Activated naive CD4-positive, alpha-beta T cell treated with anti-CD3 and anti-CD28 coated beads, Interleukin-2, amount 50 U/mL, for 24 hours (primary cell): ENCODE measurements around the gene KLHL3.

Source experiments
- H3K27ac Mint-ChIP-seq: one replicate; pipeline ENCODE4 v1.8.0; 2021; ENCODE audit warnings: mild to moderate bottlenecking, mixed read lengths
- H3K27me3 Mint-ChIP-seq: one replicate; pipeline ENCODE4 v1.8.0; 2021; ENCODE audit warnings: mixed read lengths
- H3K36me3 Mint-ChIP-seq: one replicate; pipeline ENCODE4 v1.8.0; 2021; ENCODE audit warnings: mixed read lengths
- H3K4me1 Mint-ChIP-seq: one replicate; pipeline ENCODE4 v1.8.0; 2021; ENCODE audit warnings: mixed read lengths
- H3K4me3 Mint-ChIP-seq: one replicate; pipeline ENCODE4 v1.8.0; 2021; ENCODE audit warnings: mild to moderate bottlenecking, mixed read lengths
- H3K9me3 Mint-ChIP-seq: one replicate; pipeline ENCODE4 v1.8.0; 2021; ENCODE audit warnings: mixed read lengths

Gene KLHL3

GRCh38 chr5:137641148-137641547 is 94.7 kb downstream of the KLHL3 start:
- Mint-ChIP-seq H3K9me3 (no peaks in the 10 kb centered on the region), H3K36me3 (peaks cover 20% of the 10 kb centered on the region), H3K4me1 (no peaks in the 10 kb centered on the region), H3K27me3 (no peaks in the 10 kb centered on the region), H3K27ac (no peak overlapping the region), H3K4me3 (no peak overlapping the region)

DNA sequence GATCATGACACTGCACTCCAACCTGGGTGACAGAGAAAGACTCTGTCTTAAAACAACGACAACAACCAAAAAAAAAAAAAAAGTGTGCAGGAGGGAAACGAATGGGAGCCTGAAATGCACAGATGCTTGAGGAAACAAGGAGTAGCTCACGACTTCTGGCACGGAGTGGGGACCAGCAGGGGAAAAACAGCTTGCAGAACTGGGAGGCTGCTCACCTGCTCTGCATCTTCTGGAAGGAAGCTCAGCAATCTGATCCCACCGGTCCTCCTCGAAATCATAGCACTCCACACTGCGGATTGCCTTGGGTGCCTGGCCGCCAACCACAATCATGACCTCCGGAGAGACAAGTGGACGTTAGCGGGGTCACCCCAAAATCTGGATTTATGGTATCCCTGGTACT is 96.2 kb downstream of the KLHL3 start:
- H3K27ac Mint-ChIP-seq, result no peak overlapping the region
- H3K9me3 Mint-ChIP-seq, result no peaks in the 10 kb centered on the region
- H3K27me3 Mint-ChIP-seq, result no peaks in the 10 kb centered on the region
- H3K4me3 Mint-ChIP-seq, result no peak overlapping the region
- H3K4me1 Mint-ChIP-seq, result no peaks in the 10 kb centered on the region
- peaks cover 6% of the 10 kb centered on the region for H3K36me3 Mint-ChIP-seq

- Mint-ChIP-seq H3K27me3 (no peaks in the 10 kb centered on the region), H3K27ac (no peak overlapping the region), H3K9me3 (no peaks in the 10 kb centered on the region), H3K4me3 (no peak overlapping the region), H3K36me3 (peaks cover 4% of the 10 kb centered on the region), H3K4me1 (no peaks in the 10 kb centered on the region)
Observed at GRCh38 chr5:137638841-137639240, 97.0 kb downstream of the KLHL3 start.

- Mint-ChIP-seq H3K27me3 (no peaks in the 10 kb centered on the region), H3K36me3 (peaks cover 8% of the 10 kb centered on the region), H3K4me1 (no peaks in the 10 kb centered on the region), H3K27ac (no peak overlapping the region), H3K9me3 (no peaks in the 10 kb centered on the region), H3K4me3 (no peak overlapping the region)
Observed at GRCh38 chr5:137636830-137637714, 98.8 kb downstream of the KLHL3 start.

GRCh38 chr5:137636099-137636498 is 99.8 kb downstream of the KLHL3 start:
- Mint-ChIP-seq H3K27me3 (no peaks in the 10 kb centered on the region), H3K27ac (no peak overlapping the region), H3K4me3 (no peak overlapping the region), H3K36me3 (peaks cover 10% of the 10 kb centered on the region), H3K9me3 (no peaks in the 10 kb centered on the region), H3K4me1 (no peaks in the 10 kb centered on the region)

GRCh38 chr5:137635521-137635921 is 100.4 kb downstream of the KLHL3 start:
- Mint-ChIP-seq H3K27me3 (no peaks in the 10 kb centered on the region), H3K4me3 (no peak overlapping the region), H3K4me1 (no peaks in the 10 kb centered on the region), H3K36me3 (peaks cover 10% of the 10 kb centered on the region), H3K27ac (no peak overlapping the region), H3K9me3 (no peaks in the 10 kb centered on the region)

DNA sequence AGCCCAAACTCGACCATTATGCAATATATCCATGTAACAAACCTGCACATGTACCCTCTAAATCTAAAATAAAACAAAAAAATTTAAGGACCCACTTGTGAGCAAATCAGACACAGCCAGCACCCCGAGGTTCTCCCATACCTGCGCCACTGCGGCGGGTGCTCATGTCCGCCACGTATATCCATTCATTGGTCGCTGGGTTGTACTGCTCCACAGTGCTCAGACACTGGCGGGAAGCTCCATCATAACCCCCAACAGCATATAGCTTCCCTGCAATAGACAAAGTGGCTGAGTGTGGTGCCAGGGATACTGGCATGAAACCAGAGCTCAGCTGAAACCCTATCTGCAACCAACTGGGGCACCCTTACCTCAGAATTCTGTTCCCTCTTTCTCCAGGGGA is 102.0 kb downstream of the KLHL3 start:
- Mint-ChIP-seq H3K27ac (no peak overlapping the region), H3K27me3 (no peaks in the 10 kb centered on the region), H3K4me1 (no peaks in the 10 kb centered on the region), H3K9me3 (no peaks in the 10 kb centered on the region), H3K36me3 (peaks cover 10% of the 10 kb centered on the region), H3K4me3 (no peak overlapping the region)

- Mint-ChIP-seq H3K4me3 (no peak overlapping the region), H3K9me3 (no peaks in the 10 kb centered on the region), H3K27me3 (no peaks in the 10 kb centered on the region), H3K27ac (no peak overlapping the region), H3K36me3 (peaks cover 10% of the 10 kb centered on the region), H3K4me1 (no peaks in the 10 kb centered on the region)
Observed at GRCh38 chr5:137632716-137633115, 103.2 kb downstream of the KLHL3 start.

- H3K36me3 Mint-ChIP-seq, result peaks cover 9% of the 10 kb centered on the region
- no peak overlapping the region for H3K27ac Mint-ChIP-seq
- H3K9me3 Mint-ChIP-seq, result no peaks in the 10 kb centered on the region
- no peaks in the 10 kb centered on the region for H3K4me1 Mint-ChIP-seq
- H3K4me3 Mint-ChIP-seq, result no peak overlapping the region
- H3K27me3 Mint-ChIP-seq, result no peaks in the 10 kb centered on the region
Observed at GRCh38 chr5:137631453-137631852, 104.4 kb downstream of the KLHL3 start.

DNA sequence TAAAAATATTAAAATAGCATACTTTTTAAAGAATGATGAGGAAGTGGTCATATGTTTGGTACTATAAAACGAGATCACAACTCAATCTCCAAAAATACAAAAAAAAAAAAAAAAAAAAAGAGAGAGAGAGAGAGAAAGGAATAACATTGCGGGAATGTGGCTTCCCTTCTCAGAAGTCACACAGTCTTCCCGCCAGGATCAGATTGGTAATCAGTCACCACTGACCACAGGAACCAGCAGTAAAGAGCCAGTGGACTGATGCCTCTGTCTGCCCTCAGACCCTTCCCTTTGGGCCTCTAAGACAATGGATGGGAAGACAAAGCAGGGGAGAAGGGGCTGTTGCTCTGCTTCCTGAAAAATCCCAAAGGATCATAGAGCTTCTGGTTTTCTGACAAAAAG is 104.9 kb downstream of the KLHL3 start:
- no peaks in the 10 kb centered on the region for H3K9me3 Mint-ChIP-seq
- H3K27me3 Mint-ChIP-seq, result no peaks in the 10 kb centered on the region
- no peak overlapping the region for H3K4me3 Mint-ChIP-seq
- no peak overlapping the region for H3K27ac Mint-ChIP-seq
- peaks cover 9% of the 10 kb centered on the region for H3K36me3 Mint-ChIP-seq
- H3K4me1 Mint-ChIP-seq, result no peaks in the 10 kb centered on the region

DNA sequence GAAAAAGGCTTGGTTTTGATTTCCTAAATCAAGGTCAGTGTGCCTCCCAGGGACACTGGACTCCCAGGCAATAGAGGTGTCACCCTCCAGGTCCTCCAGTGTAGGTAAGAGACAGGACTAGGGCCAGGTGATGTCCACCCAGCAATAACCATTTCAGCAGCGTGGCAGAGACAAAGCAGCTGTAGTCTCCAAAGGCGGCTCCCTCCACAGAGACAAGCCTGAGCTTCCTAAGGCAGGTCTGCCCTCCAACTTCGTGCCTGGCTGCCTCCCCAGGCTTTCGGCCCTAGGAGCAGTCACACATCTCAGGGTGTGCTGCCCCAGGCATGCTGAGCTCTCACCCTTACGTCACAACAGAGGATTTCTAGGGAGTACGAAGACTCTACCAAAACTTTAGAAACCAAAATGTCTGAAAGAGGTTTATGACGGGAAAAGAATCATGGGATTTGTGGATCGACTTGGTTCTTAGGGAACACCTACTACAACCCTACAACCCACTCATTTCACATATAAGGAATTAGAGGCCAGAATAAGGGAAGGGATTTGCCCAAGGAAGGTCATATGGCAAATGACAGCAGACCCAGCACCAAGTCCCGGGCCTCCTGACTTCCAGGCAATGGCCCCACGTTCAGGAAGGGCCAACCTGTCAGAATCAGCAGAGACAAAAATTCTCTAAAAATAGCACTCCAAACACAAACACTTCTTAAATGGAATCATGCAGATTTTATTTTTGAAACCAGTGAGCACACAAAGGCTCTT is 105.5 kb downstream of the KLHL3 start:
- Mint-ChIP-seq H3K4me1 (no peaks in the 10 kb centered on the region), H3K4me3 (no peak overlapping the region), H3K27me3 (no peaks in the 10 kb centered on the region), H3K27ac (no peak overlapping the region), H3K36me3 (peaks cover 9% of the 10 kb centered on the region), H3K9me3 (no peaks in the 10 kb centered on the region)

DNA sequence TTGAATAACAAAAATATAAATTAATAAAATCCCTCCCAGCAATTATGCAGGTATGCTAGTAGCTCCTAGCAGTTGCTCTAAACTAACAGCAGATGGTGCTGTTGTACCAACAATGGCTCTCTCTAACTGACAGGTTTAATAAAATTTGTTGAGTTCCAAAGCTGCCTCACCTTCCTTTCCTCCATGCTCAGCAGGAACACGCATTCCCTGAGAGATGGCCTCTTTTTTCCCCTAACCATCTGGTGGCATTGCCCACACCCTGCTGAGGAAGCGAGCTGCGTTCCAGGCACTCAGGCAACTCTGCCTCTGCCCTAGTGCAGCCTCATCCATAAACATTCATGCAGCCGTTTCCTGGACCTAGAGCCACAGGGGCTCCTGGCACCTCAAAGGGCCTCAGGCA is 106.2 kb downstream of the KLHL3 start:
- H3K9me3 Mint-ChIP-seq, result no peaks in the 10 kb centered on the region
- peaks cover 9% of the 10 kb centered on the region for H3K36me3 Mint-ChIP-seq
- H3K27ac Mint-ChIP-seq, result no peak overlapping the region
- H3K27me3 Mint-ChIP-seq, result no peaks in the 10 kb centered on the region
- H3K4me3 Mint-ChIP-seq, result no peak overlapping the region
- H3K4me1 Mint-ChIP-seq, result no peaks in the 10 kb centered on the region

DNA sequence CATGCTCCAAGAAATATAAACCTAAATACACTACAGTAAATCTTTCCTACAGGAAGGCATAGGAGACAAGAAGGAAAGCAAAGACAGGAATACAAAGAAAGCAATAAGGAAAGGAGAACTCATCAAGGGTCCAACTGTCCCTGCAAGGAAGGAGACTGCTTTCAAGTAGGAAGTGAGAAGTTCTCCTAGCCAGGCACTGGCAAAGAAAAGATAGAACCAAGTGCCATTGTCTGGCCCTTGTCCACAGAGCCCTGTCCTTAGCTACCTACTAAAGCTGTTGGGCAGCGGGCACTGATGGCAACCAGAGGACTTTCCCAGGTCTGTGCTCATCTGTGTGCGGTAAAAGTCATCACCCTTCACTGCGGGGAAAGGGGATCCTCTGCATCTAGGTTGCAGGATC is 108.2 kb downstream of the KLHL3 start:
- Mint-ChIP-seq H3K27me3 (no peaks in the 10 kb centered on the region), H3K36me3 (peaks cover 12% of the 10 kb centered on the region), H3K4me1 (no peaks in the 10 kb centered on the region), H3K27ac (no peak overlapping the region), H3K9me3 (no peaks in the 10 kb centered on the region), H3K4me3 (no peak overlapping the region)

GRCh38 chr5:137627293-137627692 is 108.6 kb downstream of the KLHL3 start:
- no peaks in the 10 kb centered on the region for H3K27me3 Mint-ChIP-seq
- H3K36me3 Mint-ChIP-seq, result peaks cover 9% of the 10 kb centered on the region
- H3K4me3 Mint-ChIP-seq, result no peak overlapping the region

GRCh38 chr5:137624786-137625349 is 111.0 kb downstream of the KLHL3 start:
- Mint-ChIP-seq H3K4me1 (no peaks in the 10 kb centered on the region), H3K27ac (no peak overlapping the region)

More at GRCh38 chr5:137627293-137627692, 108.6 kb downstream of the KLHL3 start:
- Mint-ChIP-seq H3K27ac (no peak overlapping the region), H3K4me1 (no peaks in the 10 kb centered on the region), H3K9me3 (no peaks in the 10 kb centered on the region)

GRCh38 chr5:137622850-137623249 is 113.0 kb downstream of the KLHL3 start:
- H3K27me3 Mint-ChIP-seq, result no peaks in the 10 kb centered on the region
- peaks cover 12% of the 10 kb centered on the region for H3K36me3 Mint-ChIP-seq
- H3K4me1 Mint-ChIP-seq, result no peaks in the 10 kb centered on the region
- H3K4me3 Mint-ChIP-seq, result no peak overlapping the region
- H3K9me3 Mint-ChIP-seq, result no peaks in the 10 kb centered on the region
- no peak overlapping the region for H3K27ac Mint-ChIP-seq

More at GRCh38 chr5:137624786-137625349, 111.0 kb downstream of the KLHL3 start:
- Mint-ChIP-seq H3K36me3 (peaks cover 10% of the 10 kb centered on the region), H3K27me3 (no peaks in the 10 kb centered on the region), H3K4me3 (no peak overlapping the region), H3K9me3 (no peaks in the 10 kb centered on the region)
